Testis (tissue), 2 donors: ENCODE data around the gene LAP3.

Source experiments
- POLR2A ChIP-seq: fragments of 450-650 bp; IDR thresholded peaks from one replicate; pipeline ENCODE4 v1.6.1; 2017; ENCODE audit warnings: antibody characterized with exemption, mild to moderate bottlenecking, moderate library complexity
- TF ChIP-seq, protein P1 (sequence below), 3 experiments: fragments of 450-650 bp in 2 of 3; fragments of 200-600 bp in 1 of 3; sonication (generic) in 1 of 3; IDR thresholded peaks; one replicate each; pipeline ENCODE4 v1.5.1; 2016 to 2019; ENCODE audit warnings: antibody characterized with exemption in 3 of 3, mild to moderate bottlenecking in 2 of 3, moderate library complexity in 1 of 3

- TF ChIP-seq, protein P1, sequence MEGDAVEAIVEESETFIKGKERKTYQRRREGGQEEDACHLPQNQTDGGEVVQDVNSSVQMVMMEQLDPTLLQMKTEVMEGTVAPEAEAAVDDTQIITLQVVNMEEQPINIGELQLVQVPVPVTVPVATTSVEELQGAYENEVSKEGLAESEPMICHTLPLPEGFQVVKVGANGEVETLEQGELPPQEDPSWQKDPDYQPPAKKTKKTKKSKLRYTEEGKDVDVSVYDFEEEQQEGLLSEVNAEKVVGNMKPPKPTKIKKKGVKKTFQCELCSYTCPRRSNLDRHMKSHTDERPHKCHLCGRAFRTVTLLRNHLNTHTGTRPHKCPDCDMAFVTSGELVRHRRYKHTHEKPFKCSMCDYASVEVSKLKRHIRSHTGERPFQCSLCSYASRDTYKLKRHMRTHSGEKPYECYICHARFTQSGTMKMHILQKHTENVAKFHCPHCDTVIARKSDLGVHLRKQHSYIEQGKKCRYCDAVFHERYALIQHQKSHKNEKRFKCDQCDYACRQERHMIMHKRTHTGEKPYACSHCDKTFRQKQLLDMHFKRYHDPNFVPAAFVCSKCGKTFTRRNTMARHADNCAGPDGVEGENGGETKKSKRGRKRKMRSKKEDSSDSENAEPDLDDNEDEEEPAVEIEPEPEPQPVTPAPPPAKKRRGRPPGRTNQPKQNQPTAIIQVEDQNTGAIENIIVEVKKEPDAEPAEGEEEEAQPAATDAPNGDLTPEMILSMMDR (IDR thresholded peaks at IDR 0.05), result no peak
- no peak for TF ChIP-seq POLR2A
Observed at GRCh38 chr4:17613761-17614415, 36.9 kb downstream of the LAP3 start.
